H1 (cell line): Measurements from ENCODE around the gene BAG1. TPM values are rescaled to one million over a fixed set of nuclear protein-coding genes. Genes with fewer than 3 reads are reported as not detected.

Source experiments
- CHD7 ChIP-seq: fragments of 300-600 bp; sonication (generic); IDR thresholded peaks from 2 replicates; pipeline ENCODE4 v1.7.1; 2012; ENCODE audit warnings: low read length, moderate library complexity, mild to moderate bottlenecking, inconsistent platforms; ENCODE audit not compliant: insufficient replicate concordance
- polyA plus RNA-seq, 7 experiments: library from polyadenylated mRNA; depleted of rRNA in 3 of 7; stranded (reverse) in 5 of 7; unstranded in 2 of 7; fragments of >200 nt in 5 of 7; fragments of 200-250 nt in 2 of 7; gene quantifications; 1 replicate in 5 of 7; 2 replicates in 1 of 7; 4 replicates in 1 of 7; pipeline versions ENCODE4 v1.2.1 to v1.2.3, GENCODE V29; 2011 to 2013; ENCODE audit warnings: missing spikeins in 2 of 7, mixed read lengths in 2 of 7
- total RNA-seq: library from RNA; stranded (reverse); fragmentation: NEBNext Ultra II Directional; extraction: Animal tissue kit (Norgen Biotek cat#: 25700); gene quantifications from 2 replicates; pipeline ENCODE4 v1.2.1, GENCODE V29; 2021

The BAG1 gene
- total and polyA plus RNA-seq, 2 of the 8 experiments (the other 6 are each of a cell fraction or from before 2014, with no cell fraction given) = 14.7 to 59.8 TPM

- TF ChIP-seq CHD7 = no peak
These were observed 2.8 kb upstream of the BAG1 start (continued) for GRCh38 chr9:33267151-33267767.
